DMS153 treated with DMSO at 0.1 percent for 48 hours (cell line): Measurements from ENCODE around the gene SERPINB2.
A peak's percentile ranks its signal among the peaks of the same experiment; 100 is the strongest.
"Not testable (repeated sequence)": the region's sequence is repeated elsewhere in the genome, so short reads cannot be mapped to it uniquely, and the experiment has no call there.

Experiments used
- DNase-seq: peaks from one replicate; lab custom pipeline; 2025; ENCODE audit not compliant: unreplicated experiment; lab: John Stamatoyannopoulos, UW

Gene SERPINB2

GRCh38 chr18:63888470-63889190 lies 1.1 kb downstream of the SERPINB2 start:
- DNase-seq: no peak

- no peak for DNase-seq
Observed at GRCh38 chr18:63889626-63890025, 2.1 kb downstream of the SERPINB2 start.

- no peak for DNase-seq
Observed at GRCh38 chr18:63890237-63890949, 2.9 kb downstream of the SERPINB2 start.

GRCh38 chr18:63890950-63891304 lies 3.4 kb downstream of the SERPINB2 start:
- DNase-seq: peak; percentile 7

GRCh38 chr18:63892566-63892965 lies 5.1 kb downstream of the SERPINB2 start:
- DNase-seq: no peak

- DNase-seq: no peak
Observed at GRCh38 chr18:63894106-63894772, 6.7 kb downstream of the SERPINB2 start.

- DNase-seq: no peak
Observed at GRCh38 chr18:63895190-63895589, 7.7 kb downstream of the SERPINB2 start.

GRCh38 chr18:63897072-63897471 lies 9.6 kb downstream of the SERPINB2 start:
- no peak for DNase-seq

GRCh38 chr18:63899206-63899605 lies 11.7 kb downstream of the SERPINB2 start:
- no peak for DNase-seq

- DNase-seq: no peak
Observed at GRCh38 chr18:63903851-63904570, 16.5 kb downstream of the SERPINB2 start.

GRCh38 chr18:63904694-63905093 lies 17.2 kb downstream of the SERPINB2 start:
- DNase-seq: no peak

- no peak for DNase-seq
Observed at GRCh38 chr18:63905361-63905760, 17.9 kb downstream of the SERPINB2 start.

- no peak for DNase-seq
Observed at GRCh38 chr18:63906056-63906455, 18.6 kb downstream of the SERPINB2 start.

GRCh38 chr18:63907664-63908063 lies 20.2 kb downstream of the SERPINB2 start, which contains the start of gene SERPINB10:
TSS of gene SERPINB10 (plus strand) at chr18:63907958. CDS start at chr18:63915511, 7,553 bp downstream.
- no peak for DNase-seq

- DNase-seq: no peak
Observed at GRCh38 chr18:63908858-63909257, 21.4 kb downstream of the SERPINB2 start.

GRCh38 chr18:63909870-63910269 lies 22.4 kb downstream of the SERPINB2 start:
- DNase-seq: no peak

- DNase-seq: no peak
Observed at GRCh38 chr18:63917817-63918216, 30.3 kb downstream of the SERPINB2 start.

GRCh38 chr18:63922049-63922448 lies 34.5 kb downstream of the SERPINB2 start:
- no peak for DNase-seq

GRCh38 chr18:63924551-63924950 lies 37.0 kb downstream of the SERPINB2 start:
- no peak for DNase-seq

- no peak for DNase-seq
Observed at GRCh38 chr18:63928331-63928730, 40.8 kb downstream of the SERPINB2 start.

- DNase-seq: not testable (repeated sequence)
Observed at GRCh38 chr18:63929369-63929768, 41.9 kb downstream of the SERPINB2 start.
